Measurements from ENCODE around the gene SLU7.

Gene SLU7

GRCh38 chr5:160466889-160467554 is 48.1 kb upstream of the SLU7 start:
- H3K36me3 ChIP-seq (ENCODE audit: control insufficient read depth, low read length), result peaks cover 25% of the 10 kb centered on the region
- peak overlapping the region; percentile 79 for H3K4me3 ChIP-seq (ENCODE audit: low read length)
- H4K20me1 ChIP-seq (ENCODE audit: control insufficient read depth, insufficient read depth, low read depth, low read length), result 0 out of 2 replicates have a peak, but pooled peaks cover 6% of the 10 kb centered on the region
- H3K27me3 ChIP-seq (ENCODE audit: control insufficient read depth, low read length), result no peaks in the 10 kb centered on the region
- H3K4me1 ChIP-seq (ENCODE audit: control insufficient read depth, low read length), result peaks cover 71% of the 10 kb centered on the region
- TF ChIP-seq, protein P1, sequence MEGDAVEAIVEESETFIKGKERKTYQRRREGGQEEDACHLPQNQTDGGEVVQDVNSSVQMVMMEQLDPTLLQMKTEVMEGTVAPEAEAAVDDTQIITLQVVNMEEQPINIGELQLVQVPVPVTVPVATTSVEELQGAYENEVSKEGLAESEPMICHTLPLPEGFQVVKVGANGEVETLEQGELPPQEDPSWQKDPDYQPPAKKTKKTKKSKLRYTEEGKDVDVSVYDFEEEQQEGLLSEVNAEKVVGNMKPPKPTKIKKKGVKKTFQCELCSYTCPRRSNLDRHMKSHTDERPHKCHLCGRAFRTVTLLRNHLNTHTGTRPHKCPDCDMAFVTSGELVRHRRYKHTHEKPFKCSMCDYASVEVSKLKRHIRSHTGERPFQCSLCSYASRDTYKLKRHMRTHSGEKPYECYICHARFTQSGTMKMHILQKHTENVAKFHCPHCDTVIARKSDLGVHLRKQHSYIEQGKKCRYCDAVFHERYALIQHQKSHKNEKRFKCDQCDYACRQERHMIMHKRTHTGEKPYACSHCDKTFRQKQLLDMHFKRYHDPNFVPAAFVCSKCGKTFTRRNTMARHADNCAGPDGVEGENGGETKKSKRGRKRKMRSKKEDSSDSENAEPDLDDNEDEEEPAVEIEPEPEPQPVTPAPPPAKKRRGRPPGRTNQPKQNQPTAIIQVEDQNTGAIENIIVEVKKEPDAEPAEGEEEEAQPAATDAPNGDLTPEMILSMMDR (IDR thresholded peaks at IDR 0.05; ENCODE audit: low read depth, low read length, poor library complexity, severe bottlenecking), result no peak
- TF ChIP-seq EZH2phosphoT487 (IDR thresholded peaks at IDR 0.05; ENCODE audit: borderline replicate concordance, low read length), result no peak
- H3K79me2 ChIP-seq (ENCODE audit: control insufficient read depth, low read length), result peaks cover 40% of the 10 kb centered on the region
- H3K9me2 ChIP-seq (replicated peaks; ENCODE audit: control insufficient read depth, low read length), result no peaks in the 10 kb centered on the region
- no peaks in the 10 kb centered on the region for H3K9me3 ChIP-seq (ENCODE audit: control insufficient read depth, insufficient read depth, low read length)
- H3K4me2 ChIP-seq (ENCODE audit: low read length), result peak overlapping the region; percentile 75
- peak overlapping the region; percentile 92 for H3K27ac ChIP-seq (ENCODE audit: low read depth, low read length)
- peaks cover 15% of the 10 kb centered on the region for H3F3A ChIP-seq (ENCODE audit: control insufficient read depth, insufficient read depth)

- no peaks in the 10 kb centered on the region for H3K9me2 ChIP-seq (replicated peaks; ENCODE audit: control insufficient read depth, low read length)
- H3K79me2 ChIP-seq (ENCODE audit: control insufficient read depth, low read length), result peaks cover 30% of the 10 kb centered on the region
- no peak for TF ChIP-seq EZH2phosphoT487 (IDR thresholded peaks at IDR 0.05; ENCODE audit: borderline replicate concordance, low read length)
- TF ChIP-seq, protein P1 (IDR thresholded peaks at IDR 0.05; ENCODE audit: low read depth, low read length, poor library complexity, severe bottlenecking), result no peak
- H3K4me1 ChIP-seq (ENCODE audit: control insufficient read depth, low read length), result peaks cover 62% of the 10 kb centered on the region
- H3F3A ChIP-seq (ENCODE audit: control insufficient read depth, insufficient read depth), result peaks cover 15% of the 10 kb centered on the region
- peaks cover 17% of the 10 kb centered on the region for H3K36me3 ChIP-seq (ENCODE audit: control insufficient read depth, low read length)
- H3K4me3 ChIP-seq (ENCODE audit: low read length), result peak overlapping the region; percentile 79
- H3K27me3 ChIP-seq (ENCODE audit: control insufficient read depth, low read length), result no peaks in the 10 kb centered on the region
- H3K4me2 ChIP-seq (ENCODE audit: low read length), result peak overlapping the region; percentile 75
- H3K9me3 ChIP-seq (ENCODE audit: control insufficient read depth, insufficient read depth, low read length), result no peaks in the 10 kb centered on the region
- H4K20me1 ChIP-seq (ENCODE audit: control insufficient read depth, insufficient read depth, low read depth, low read length), result no peaks in the 10 kb centered on the region
- H3K27ac ChIP-seq (ENCODE audit: low read depth, low read length), result peak overlapping the region; percentile 92; the same call in 1 of the 2 replicates
Observed at GRCh38 chr5:160466116-160466515, 47.2 kb upstream of the SLU7 start.

DNA sequence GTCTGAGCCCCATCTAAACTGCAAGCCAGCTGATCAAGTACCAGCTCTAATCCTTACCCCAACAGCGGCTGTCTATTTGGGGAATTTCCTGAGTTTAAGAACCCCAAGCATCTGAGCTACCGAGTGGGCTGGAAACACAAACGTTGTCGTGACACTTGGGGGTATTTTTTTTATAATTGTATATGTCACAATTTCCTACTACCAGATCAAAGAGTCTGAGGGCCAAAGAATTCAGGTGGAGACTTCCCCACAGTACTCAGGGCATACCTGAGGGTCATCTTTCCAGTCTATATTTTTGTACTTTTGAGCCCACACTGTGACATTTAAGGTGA is 45.6 kb upstream of the SLU7 start:
- Histone ChIP-seq H3K27me3 (ENCODE audit: control insufficient read depth, low read length) (no peaks in the 10 kb centered on the region), H3F3A (ENCODE audit: control insufficient read depth, insufficient read depth) (peaks cover 15% of the 10 kb centered on the region), H4K20me1 (ENCODE audit: control insufficient read depth, insufficient read depth, low read depth, low read length) (no peaks in the 10 kb centered on the region), H3K4me3 (ENCODE audit: low read length) (peak overlapping the region; percentile 7; the same call in 1 of the 2 replicates), H3K9me3 (ENCODE audit: control insufficient read depth, insufficient read depth, low read length) (no peaks in the 10 kb centered on the region), H3K4me1 (ENCODE audit: control insufficient read depth, low read length) (peaks cover 53% of the 10 kb centered on the region), H3K4me2 (ENCODE audit: low read length) (peak overlapping the region; percentile 32), H3K36me3 (ENCODE audit: control insufficient read depth, low read length) (peaks cover 4% of the 10 kb centered on the region; the same call in 1 of the 2 replicates), H3K27ac (ENCODE audit: low read depth, low read length) (no peak overlapping the region), H3K79me2 (ENCODE audit: control insufficient read depth, low read length) (peaks cover 14% of the 10 kb centered on the region), H3K9me2 (replicated peaks; ENCODE audit: control insufficient read depth, low read length) (no peaks in the 10 kb centered on the region)
- no peak for TF ChIP-seq EZH2phosphoT487 (IDR thresholded peaks at IDR 0.05; ENCODE audit: borderline replicate concordance, low read length)
- TF ChIP-seq, protein P1 (IDR thresholded peaks at IDR 0.05; ENCODE audit: low read depth, low read length, poor library complexity, severe bottlenecking), result no peak

Measured in DOHH2 (cell line).